Measurements from ENCODE around the gene PCDHB11.
"Not testable (repeated sequence)": the region's sequence is repeated elsewhere in the genome, so short reads cannot be mapped to it uniquely, and the experiment has no call there.

The PCDHB11 gene

DNA sequence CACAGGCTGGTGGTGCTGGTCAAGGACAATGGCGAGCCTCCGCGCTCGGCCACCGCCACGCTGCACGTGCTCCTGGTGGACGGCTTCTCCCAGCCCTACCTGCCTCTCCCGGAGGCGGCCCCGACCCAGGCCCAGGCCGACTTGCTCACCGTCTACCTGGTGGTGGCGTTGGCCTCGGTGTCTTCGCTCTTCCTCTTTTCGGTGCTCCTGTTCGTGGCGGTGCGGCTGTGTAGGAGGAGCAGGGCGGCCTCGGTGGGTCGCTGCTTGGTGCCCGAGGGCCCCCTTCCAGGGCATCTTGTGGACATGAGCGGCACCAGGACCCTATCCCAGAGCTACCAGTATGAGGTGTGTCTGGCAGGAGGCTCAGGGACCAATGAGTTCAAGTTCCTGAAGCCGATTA, 16.6 kb downstream of the PCDHB11 start:
- H3K27me3 ChIP-seq (ENCODE audit: insufficient read depth, poor library complexity, severe bottlenecking); H3K27ac ChIP-seq (replicated peaks); H3K4me3 ChIP-seq (replicated peaks; ENCODE audit: insufficient read depth, low read length); DNase-seq (ENCODE audit: low read depth in 1 of 2, low spot score in 1 of 2): not testable (repeated sequence)

DNA sequence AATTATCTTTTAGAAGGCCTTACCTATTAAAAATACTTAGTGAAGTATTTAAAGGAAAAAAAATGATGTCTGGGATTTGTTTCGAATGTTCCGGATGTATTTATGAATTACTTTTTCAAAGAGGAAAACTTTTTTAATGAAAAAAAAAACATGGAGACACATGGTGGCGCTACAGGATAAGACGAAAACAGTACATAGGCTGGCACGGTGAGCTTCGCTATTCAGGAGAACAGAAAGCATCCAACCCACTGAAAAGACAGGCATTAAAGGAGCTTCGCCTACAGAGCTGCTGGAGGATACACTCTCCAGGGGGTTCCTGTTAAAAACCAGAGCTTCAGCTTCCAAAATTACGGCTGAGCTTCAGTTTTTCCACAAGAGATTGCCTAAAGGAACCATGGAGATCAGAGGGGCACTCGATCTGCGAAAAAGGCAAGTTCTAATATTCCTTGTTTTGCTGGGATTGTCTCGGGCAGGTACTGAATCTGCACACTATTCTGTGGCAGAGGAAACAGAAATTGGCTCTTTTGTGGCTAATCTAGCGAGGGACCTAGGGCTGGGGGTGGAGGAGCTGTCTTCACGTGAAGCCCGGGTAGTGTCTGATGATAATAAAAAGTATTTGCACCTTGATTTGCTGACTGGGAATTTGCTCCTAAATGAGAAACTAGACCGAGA, 23.8 kb downstream of the PCDHB11 start, which contains the start of gene PCDHB14:
Gene PCDHB14 (plus strand): TSS at position 232 of the 672 bp plus-strand sequence. CDS start 163 bp downstream, at position 395.
- Histone ChIP-seq H3K27ac (replicated peaks) (no peak within 1 kb of the TSS), H3K4me3 (replicated peaks; ENCODE audit: insufficient read depth, low read length) (no peak within 1 kb of the TSS), H3K27me3 (ENCODE audit: insufficient read depth, poor library complexity, severe bottlenecking) (peaks cover 2% of the 10 kb centered on the region)
- no peak for DNase-seq (ENCODE audit: low read depth in 1 of 2, low spot score in 1 of 2)
- TF ChIP-seq GABPA (IDR thresholded peaks at IDR 0.05; ENCODE audit: low read depth) (no peak), SPI1 (IDR thresholded peaks at IDR 0.05; ENCODE audit: borderline replicate concordance, low read depth) (no peak), POLR2AphosphoS5 (IDR thresholded peaks at IDR 0.05; ENCODE audit: low read depth) (no peak)
- TF ChIP-seq, protein P1, sequence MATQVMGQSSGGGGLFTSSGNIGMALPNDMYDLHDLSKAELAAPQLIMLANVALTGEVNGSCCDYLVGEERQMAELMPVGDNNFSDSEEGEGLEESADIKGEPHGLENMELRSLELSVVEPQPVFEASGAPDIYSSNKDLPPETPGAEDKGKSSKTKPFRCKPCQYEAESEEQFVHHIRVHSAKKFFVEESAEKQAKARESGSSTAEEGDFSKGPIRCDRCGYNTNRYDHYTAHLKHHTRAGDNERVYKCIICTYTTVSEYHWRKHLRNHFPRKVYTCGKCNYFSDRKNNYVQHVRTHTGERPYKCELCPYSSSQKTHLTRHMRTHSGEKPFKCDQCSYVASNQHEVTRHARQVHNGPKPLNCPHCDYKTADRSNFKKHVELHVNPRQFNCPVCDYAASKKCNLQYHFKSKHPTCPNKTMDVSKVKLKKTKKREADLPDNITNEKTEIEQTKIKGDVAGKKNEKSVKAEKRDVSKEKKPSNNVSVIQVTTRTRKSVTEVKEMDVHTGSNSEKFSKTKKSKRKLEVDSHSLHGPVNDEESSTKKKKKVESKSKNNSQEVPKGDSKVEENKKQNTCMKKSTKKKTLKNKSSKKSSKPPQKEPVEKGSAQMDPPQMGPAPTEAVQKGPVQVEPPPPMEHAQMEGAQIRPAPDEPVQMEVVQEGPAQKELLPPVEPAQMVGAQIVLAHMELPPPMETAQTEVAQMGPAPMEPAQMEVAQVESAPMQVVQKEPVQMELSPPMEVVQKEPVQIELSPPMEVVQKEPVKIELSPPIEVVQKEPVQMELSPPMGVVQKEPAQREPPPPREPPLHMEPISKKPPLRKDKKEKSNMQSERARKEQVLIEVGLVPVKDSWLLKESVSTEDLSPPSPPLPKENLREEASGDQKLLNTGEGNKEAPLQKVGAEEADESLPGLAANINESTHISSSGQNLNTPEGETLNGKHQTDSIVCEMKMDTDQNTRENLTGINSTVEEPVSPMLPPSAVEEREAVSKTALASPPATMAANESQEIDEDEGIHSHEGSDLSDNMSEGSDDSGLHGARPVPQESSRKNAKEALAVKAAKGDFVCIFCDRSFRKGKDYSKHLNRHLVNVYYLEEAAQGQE (IDR thresholded peaks at IDR 0.05; ENCODE audit: insufficient replicate concordance, low read depth): no peak
- TF ChIP-seq, protein P2, sequence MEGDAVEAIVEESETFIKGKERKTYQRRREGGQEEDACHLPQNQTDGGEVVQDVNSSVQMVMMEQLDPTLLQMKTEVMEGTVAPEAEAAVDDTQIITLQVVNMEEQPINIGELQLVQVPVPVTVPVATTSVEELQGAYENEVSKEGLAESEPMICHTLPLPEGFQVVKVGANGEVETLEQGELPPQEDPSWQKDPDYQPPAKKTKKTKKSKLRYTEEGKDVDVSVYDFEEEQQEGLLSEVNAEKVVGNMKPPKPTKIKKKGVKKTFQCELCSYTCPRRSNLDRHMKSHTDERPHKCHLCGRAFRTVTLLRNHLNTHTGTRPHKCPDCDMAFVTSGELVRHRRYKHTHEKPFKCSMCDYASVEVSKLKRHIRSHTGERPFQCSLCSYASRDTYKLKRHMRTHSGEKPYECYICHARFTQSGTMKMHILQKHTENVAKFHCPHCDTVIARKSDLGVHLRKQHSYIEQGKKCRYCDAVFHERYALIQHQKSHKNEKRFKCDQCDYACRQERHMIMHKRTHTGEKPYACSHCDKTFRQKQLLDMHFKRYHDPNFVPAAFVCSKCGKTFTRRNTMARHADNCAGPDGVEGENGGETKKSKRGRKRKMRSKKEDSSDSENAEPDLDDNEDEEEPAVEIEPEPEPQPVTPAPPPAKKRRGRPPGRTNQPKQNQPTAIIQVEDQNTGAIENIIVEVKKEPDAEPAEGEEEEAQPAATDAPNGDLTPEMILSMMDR (IDR thresholded peaks at IDR 0.05; ENCODE audit: insufficient read depth, low read length): no peak

DNA sequence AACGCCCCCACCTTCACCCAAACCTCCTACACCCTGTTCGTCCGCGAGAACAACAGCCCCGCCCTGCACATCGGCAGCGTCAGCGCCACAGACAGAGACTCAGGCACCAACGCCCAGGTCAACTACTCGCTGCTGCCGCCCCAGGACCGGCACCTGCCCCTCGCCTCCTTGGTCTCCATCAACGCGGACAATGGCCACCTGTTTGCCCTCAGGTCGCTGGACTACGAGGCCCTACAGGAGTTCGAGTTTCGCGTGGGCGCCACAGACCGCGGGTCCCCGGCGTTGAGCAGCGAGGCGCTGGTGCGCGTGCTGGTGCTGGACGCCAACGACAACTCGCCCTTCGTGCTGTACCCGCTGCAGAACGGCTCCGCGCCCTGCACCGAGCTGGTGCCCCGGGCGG, 25.4 kb downstream of the PCDHB11 start:
- DNase-seq (ENCODE audit: low read depth in 1 of 2, low spot score in 1 of 2); H3K4me3 ChIP-seq (replicated peaks; ENCODE audit: insufficient read depth, low read length); H3K27me3 ChIP-seq (ENCODE audit: insufficient read depth, poor library complexity, severe bottlenecking); H3K27ac ChIP-seq (replicated peaks): not testable (repeated sequence)

DNA sequence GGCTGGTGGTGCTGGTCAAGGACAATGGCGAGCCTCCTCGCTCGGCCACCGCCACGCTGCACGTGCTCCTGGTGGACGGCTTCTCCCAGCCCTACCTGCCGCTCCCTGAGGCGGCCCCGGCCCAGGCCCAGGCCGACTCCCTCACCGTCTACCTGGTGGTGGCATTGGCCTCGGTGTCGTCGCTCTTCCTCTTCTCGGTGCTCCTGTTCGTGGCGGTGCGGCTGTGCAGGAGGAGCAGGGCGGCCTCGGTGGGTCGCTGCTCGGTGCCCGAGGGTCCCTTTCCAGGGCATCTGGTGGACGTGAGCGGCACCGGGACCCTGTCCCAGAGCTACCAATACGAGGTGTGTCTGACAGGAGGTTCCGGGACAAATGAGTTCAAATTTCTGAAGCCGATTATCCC, 26.0 kb downstream of the PCDHB11 start:
- not testable (repeated sequence) for H3K27ac ChIP-seq (replicated peaks); H3K4me3 ChIP-seq (replicated peaks; ENCODE audit: insufficient read depth, low read length); H3K27me3 ChIP-seq (ENCODE audit: insufficient read depth, poor library complexity, severe bottlenecking); DNase-seq (ENCODE audit: low read depth in 1 of 2, low spot score in 1 of 2)

DNA sequence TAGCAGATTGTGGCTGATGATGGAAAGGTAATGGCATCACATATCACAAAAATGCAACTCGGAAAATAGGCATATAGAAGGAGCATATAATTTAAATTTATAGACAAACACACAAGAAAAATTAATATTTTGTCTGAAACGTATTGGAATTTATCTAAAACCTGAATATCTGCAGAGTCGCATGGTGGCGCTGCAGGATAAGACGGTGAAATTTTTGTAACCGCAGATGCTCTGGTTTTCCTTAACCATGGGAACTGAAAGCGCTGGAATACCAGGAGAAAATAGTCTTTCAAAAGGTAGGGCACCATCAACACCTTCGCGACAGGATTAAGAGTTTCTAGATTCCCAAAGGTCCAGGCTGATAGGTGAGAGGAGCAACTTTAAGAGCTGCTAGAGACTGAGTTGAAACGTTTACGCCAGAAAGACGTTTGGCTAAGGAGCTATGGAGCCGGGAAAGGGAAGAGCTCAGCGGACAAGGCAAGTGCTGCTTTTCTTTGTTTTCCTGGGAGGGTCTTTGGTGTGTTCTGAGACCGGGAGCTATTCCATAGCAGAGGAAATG, 34.8 kb downstream of the PCDHB11 start:
- Histone ChIP-seq H3K27me3 (ENCODE audit: insufficient read depth, poor library complexity, severe bottlenecking) (no peaks in the 10 kb centered on the region), H3K27ac (replicated peaks) (no peak overlapping the region), H3K4me3 (replicated peaks; ENCODE audit: insufficient read depth, low read length) (no peak overlapping the region)
- DNase-seq (ENCODE audit: low read depth in 1 of 2, low spot score in 1 of 2): no peak
- TF ChIP-seq, protein P2 (IDR thresholded peaks at IDR 0.05; ENCODE audit: insufficient read depth, low read length): no peak
- TF ChIP-seq, protein P1 (IDR thresholded peaks at IDR 0.05; ENCODE audit: insufficient replicate concordance, low read depth): no peak
- no peak for TF ChIP-seq POLR2AphosphoS5 (IDR thresholded peaks at IDR 0.05; ENCODE audit: low read depth)

DNA sequence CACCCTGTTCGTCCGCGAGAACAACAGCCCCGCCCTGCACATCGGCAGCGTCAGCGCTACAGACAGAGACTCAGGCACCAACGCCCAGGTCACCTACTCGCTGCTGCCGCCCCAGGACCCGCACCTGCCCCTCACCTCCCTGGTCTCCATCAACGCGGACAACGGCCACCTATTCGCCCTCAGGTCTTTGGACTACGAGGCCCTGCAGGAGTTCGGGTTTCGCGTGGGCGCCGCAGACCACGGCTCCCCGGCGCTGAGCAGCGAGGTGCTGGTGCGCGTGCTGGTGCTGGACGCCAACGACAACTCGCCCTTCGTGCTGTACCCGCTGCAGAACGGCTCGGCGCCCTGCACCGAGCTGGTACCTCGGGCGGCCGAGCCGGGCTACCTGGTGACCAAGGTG, 36.5 kb downstream of the PCDHB11 start:
- H3K27ac ChIP-seq (replicated peaks); DNase-seq (ENCODE audit: low read depth in 1 of 2, low spot score in 1 of 2); H3K4me3 ChIP-seq (replicated peaks; ENCODE audit: insufficient read depth, low read length); H3K27me3 ChIP-seq (ENCODE audit: insufficient read depth, poor library complexity, severe bottlenecking): not testable (repeated sequence)

Data from HL-60 (cell line).